NCI-H146 treated with DMSO at 0.1 percent for 48 hours (cell line): ENCODE data around the gene UGDH.
"Not testable (repeated sequence)": the region's sequence is repeated elsewhere in the genome, so short reads cannot be mapped to it uniquely, and the experiment has no call there.

ENCODE experiments used
- DNase-seq: peaks from one replicate; lab custom pipeline; 2025; ENCODE audit not compliant: unreplicated experiment; lab: John Stamatoyannopoulos, UW

Gene UGDH

DNA sequence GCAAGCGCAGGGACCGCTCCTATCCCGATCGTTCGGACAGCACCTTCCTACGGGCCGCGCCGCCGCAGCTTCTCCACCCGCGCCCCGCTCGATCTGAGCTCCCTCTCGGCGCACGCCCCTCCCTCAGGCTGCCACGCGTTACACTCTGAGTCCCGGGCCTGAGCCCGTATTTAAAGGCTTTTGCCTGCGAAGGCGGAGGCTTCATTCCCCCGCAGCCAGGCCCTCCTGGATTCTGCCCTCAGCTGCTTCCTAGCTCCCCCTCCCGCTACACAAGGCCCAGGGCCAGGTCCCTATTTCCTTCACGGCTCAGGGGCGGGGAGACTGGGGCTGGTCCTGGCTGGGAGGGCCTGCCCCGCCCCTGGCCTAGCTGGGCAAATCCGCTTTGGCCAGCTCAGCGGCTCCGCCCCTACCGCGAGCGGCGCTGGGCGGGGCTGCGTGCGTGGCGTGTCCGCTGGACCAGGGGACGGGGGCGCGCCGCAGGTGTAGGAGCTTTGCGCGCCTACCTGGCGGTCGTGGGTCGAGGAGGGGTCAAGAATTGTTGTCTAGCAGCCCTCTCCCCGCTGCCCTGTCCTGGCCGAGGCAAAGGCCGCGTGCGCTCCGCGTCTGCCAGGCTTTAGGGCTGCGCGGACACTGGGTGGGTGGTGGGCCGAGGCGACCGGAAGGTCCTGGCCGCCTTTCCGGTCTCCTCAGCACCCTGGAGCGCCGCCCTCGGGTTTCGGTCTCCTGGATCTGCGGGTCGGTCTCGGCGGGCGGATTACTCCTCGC lies at the start of gene UGDH:
TSS of gene UGDH (minus strand) at position 144 of the 765 bp plus-strand sequence. CDS start 5,927 bp downstream, outside the sequence.
- DNase-seq, result peak; percentile 91

DNA sequence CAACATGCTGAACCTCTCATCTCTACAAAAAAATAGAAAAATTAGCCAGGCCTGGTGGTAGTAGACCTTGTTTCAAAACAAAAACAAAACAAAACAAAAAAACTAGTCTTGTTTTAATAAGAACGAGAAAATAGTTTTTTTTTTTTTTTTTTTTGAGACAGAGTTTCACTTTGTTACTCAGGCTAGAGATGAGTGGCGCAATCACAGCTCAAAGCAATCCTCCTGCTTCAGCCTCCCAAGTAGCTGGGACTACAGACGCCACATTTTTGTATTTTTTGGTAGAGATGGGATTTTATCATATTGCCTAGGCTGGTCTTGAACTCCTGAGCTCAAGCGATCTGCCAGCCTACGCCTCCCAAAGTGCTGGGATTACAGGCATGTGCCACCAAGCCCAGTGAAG lies 47.7 kb upstream of the UGDH start:
- DNase-seq, result no peak

DNA sequence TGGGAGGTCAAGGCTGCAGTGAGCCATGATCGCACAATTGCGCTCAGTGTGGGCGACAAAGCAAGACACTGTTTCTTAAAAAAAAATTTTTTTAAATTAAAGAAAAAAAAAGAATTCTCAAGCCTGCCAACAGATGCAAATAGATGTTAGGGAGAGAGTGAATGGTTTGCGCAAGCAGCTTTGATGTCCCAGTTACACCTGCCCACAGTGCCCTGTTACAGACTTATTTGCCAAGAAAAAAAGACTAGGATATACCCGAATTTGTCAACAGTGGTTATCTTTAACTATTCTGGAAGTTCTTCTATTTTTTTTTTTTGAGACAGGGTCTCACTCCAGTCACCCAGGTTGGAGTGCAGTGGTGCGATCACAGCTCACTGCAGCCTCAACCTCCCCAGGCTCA lies 44.3 kb upstream of the UGDH start:
- DNase-seq, result no peak

DNA sequence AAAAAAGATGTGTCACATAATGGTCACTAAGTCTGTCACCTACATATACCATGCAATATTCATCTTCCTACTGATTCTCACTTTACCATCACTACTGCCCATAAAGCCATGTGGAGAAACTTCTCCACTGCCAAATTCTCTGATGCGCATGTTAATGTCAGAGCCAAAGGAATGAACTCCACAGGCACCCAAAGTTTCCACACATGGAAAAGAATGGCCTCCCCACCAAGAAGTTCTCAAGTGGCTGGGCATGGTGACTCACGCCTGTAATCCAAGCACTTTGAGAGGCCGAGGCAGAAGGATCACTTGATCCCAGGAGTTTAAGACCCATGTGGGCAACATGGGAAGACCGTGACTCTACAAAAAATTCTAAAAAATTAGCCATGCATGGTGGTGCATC lies 43.8 kb upstream of the UGDH start:
- DNase-seq, result no peak

DNA sequence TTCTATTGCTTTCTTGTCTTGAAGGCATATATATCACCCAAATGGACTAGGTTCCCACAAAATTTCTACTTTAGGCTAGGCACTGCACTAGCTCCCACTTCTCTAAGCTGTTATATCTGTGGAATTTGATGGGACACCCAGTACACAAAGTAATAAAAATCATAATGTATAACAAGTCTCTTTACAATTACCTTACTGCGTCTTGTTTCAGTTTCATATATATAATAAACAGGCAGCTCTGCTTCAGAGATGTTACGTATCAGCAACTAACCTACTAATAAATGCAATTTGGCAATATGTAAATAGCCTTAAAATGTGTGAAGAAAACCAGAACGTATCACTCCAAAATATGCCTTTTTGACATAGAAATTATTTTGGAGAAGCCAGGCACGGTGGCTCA lies 42.0 kb upstream of the UGDH start:
- no peak for DNase-seq

DNA sequence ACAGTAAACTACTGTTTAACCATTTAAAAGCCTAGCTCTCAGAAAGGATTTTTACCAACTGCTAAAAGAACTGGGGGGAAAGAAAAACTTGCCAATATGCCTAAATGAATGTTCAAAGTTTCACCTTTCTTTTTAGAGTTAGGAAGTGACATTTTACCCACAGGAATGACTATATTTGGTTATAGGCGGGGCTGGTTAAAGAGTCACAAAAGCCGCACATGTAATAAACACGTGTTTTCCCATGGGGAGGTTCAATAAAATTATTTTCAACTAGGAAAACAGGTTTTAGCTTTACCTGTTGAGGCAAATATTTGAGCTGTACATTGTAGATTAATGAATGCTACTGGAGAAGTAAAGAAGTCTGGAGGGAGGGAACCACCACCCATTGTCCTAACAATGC lies 41.6 kb upstream of the UGDH start:
- DNase-seq, result no peak

DNA sequence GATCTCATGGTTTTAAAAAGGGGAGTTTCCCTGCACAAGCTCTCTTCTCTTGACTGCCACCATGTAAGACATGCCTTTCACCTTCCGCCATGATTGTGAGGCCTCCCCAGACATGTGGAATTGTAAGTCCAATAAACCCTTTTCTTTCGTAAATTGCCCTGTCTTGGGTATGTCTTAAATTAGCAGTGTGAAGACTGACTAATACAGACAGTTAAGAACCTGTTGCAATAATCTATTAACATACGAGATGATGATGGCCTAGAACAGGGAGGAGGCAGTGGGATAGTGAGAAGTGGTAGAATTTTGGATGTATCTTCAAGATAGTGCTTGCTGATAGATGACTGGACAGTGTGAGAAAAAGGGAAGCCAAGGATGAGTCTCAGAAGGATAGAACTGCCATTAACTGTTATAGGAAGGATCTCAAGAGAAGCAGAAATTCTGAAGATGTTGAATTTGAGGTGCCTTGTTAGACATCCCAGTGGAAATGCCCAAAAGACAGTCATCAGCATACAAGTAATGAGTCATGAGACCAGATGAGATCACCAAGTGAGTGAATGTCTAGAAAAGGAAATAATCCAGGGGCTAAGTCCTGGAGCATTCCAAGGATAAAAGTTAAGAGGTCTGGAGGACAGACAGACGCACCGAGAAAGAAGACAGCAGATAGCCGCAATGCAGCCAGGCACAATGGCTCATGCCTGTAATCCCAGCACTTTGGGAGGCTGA lies 38.8 kb upstream of the UGDH start:
- no peak for DNase-seq

DNA sequence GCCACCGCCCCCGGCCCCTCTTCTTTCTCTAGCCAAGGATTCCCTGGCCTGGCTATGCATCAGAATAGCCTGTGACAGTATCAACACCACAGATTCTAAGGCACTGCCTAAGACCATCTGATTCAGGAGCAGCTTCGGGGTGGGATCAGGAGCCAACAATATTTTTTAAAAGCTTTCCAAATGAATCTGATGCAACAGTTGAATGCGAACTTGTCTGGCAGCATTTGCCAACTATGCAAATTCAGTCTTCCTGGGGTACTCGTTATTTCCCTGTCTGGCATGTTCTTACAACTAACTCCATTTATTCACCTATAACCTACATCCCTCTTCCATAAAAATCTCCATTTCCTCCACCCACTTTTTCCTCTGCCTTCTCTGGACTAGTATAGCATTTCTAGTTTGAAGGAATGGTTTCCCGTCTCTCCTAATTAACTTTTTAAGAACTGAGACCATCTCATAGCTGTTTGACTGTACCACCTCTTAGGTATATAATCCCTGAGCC lies 36.2 kb upstream of the UGDH start:
- DNase-seq, result no peak

DNA sequence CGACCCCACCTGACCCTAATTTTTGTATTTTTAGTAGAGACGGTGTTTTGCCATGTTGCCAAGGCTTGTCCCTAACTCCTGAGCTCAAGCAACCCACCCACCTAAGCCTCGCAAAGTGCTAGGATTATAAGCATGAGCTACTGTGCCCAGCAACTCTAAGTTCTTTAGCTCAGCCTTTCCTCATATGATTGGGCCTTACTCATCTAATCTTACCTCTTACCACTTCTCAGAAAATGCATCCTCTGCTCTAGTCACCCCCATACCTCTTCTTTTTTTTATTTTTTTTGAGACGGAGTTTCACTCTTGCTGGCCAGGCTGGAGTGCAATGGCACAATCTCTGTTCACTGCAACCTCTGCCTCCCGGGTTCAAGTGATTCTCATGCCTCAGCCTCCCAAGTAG lies 35.6 kb upstream of the UGDH start:
- DNase-seq, result no peak

DNA sequence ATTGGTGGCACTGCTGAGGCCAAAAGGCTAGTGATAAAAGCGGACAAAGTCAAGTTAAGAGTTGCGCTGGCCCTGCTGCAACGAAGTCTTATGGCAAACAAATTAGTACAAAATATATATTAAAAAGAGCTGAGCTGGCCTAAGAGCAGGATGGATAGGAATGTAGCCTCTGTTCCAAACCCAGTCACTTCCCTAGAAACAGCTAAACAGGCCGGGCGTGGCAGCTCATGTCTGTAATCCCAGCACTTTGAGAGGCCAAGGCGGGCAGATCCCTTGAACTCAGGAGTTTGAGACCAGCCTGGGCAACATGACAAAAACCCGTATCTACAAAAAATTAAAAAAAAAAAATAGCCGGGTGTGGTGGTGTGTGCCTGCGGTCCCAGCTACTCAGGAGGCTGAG lies 32.4 kb upstream of the UGDH start:
- no peak for DNase-seq

DNA sequence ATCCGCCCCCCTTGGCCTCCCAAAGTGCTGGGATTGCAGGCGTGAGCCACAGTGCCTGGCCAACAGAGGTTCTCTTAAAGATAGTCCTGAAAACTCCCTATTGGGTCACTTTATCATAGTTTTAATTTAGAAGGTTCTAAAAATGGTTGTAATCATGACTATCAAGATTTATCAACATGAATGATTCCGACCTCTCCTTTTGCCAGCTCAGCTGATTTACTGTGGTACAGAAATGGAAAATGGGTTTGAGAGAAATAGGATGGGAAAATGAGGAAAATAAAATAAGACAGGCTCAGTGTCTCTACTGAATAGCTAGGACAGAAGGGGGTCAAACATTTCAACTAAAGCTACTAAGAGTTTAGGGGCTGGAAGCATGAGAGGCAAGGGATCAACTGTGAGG lies 28.2 kb upstream of the UGDH start:
- DNase-seq, result no peak

DNA sequence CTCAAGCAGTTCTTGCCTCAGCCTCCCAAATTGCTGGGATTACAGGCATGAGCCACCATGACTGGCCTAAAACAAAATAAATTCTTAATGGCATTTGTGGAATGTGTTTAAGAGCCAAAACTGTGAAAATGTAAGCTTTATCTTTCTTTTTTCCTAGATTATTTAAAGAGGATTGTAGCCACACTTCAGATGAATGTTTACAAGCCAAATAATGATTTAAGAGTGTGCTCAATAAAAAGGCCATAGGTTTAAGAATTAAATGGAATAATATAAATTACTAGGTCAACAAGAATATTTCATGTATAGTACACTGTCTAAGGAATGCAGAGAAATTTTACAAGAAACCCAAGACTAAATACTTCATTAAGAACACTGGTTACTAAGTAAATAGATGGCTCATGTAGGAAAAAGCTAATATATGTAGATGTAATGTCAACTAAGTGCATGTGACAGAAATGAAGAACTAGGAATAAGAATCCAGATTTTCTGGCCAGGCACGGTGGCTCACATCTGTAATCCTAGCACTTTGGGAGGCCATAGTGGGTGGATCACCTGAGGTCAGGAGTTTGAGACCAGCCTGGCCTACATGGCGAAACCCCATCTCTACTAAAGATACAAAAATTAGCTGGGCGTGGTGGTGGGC lies 21.3 kb upstream of the UGDH start:
- DNase-seq, result no peak

DNA sequence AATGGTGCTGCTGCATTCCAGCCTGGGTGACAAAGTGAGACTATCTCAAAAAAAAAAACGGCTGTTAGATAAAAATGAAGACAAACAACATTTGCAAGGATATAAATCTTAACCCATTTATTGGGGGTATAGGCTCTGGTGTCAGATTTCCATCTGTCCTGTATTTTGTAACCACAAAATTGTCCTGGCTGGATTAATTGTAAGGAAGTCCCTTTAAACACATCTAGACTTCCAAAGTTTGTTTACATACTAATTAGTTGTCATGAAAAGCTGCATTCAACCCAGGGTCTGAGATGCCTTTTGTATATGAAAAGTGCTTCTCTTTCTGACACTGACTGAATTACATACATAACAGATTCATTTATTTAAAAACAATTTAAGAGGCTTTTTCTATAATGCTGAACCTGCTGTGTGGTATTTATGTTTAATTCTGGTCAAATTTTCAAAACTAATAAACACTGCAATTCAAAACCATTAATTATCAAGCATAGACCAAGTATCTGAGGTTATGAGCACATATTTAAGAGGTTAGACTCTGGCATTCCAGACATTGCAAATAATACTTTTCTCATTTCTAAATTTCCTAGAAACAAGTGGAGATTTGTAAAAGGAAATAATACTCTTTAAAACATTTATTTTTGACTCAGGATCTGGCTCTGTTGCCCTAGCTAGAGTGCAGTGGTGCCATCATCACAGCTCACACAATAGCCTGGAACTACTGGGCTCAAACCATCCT lies 17.5 kb upstream of the UGDH start:
- peak; percentile 93 for DNase-seq

DNA sequence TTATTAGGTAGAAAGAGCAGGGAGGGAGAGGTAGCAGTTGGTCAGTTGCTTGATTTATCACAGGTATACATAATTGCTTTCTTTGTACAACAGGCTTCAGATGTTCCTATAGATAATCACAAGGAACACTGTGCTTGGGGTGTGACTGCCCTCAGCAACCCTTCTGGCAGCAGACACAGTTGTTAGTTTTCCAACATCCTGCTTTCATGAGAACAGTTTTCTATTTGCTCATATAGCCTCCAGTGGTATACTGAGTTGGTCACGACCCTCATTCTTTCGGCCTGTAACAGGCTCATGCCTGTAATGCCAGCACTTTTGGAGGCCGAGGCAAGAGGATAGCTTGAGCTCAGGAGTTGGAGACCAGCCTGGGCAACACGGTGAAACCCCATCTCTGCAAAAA lies 16.8 kb upstream of the UGDH start:
- DNase-seq, result not testable (repeated sequence)

DNA sequence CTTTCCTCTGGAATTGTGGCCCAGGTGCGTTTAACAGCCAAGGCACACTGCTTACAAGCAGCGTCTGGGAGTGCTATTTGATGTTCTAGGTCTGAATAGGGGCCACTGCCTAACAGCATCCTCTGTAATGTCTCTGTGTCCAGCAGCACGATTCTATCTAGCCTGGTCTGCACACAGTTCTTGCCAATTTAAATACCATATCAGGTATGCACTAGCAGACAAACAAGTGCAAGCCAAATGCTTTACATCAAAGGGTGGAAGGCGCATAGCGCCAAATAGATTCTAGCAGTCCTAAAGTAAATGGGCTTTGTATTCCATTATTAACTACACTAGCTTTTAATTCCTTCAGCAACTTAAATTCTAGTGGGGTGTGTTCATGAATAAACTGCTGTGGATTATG lies 15.8 kb upstream of the UGDH start:
- DNase-seq, result no peak

DNA sequence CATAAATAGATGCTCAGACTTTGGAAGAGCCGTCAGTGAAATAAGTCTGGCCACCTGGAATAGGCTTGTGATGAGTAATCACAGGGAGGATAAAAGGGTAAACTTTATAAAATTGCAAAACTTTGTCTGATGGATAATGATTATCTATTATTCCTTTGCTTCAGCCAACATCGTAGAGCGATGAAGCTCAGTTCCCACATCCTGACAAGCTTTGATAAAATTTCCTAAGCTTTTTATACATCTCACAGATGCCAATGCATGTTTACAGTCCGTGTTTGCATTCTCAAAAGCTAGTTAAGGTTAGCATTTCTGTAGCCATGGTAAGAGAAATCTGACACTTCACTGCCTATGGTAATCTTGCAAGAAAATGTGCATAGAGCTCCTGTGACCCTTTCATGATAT lies 15.4 kb upstream of the UGDH start:
- DNase-seq, result no peak

DNA sequence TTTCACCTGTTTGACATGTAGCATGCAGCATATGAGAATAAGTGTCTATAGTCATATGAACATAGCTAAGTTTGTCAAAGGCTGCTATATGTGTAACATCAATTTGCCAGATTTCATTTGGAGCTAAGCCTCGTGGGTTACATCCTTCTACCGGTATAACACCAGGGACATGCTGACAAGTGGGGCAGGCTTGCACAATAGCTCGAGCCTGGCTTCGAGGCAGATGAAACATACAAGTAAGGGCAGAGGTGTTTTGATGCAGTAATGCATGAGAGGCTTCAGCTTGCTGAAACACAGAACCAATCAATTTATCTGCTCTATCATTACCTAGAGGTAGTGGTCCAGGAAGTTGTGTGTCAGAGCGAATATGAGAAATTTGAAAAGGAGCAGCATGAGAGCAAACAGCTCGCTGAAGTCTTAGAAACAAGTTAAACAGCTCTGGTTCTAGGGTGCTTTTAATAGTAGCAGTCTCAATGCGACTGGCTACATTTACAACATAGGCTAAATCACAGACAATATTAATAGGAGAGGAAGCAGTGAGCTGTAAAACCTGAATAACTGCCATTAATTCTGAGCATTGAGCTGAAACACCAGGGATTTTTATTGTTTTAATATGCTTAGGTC lies 14.9 kb upstream of the UGDH start:
- no peak for DNase-seq

DNA sequence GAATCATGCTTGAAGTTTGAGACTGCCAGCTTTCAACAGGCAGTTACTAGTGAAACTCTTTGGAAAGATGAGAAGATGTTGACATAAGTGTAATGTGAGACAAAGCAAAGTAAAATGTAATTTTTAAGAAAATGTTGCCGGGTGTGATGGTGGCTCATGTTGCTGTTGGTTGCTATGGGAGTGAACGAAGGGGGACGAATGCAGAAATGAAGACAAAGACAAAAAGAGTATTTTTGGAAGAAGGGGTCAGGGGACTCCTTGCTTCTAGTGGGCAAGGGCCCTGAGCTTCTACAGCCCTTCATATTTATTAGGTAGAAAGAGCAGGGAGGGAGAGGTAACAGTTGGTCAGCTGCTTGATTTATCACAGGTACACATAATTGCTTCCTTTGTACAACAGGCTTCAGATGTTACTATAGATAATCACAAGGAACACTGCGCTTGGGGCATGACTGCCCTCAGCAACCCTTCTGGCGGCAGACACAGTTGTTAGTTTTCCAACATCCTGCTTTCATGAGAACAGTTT lies 11.9 kb upstream of the UGDH start:
- DNase-seq, result no peak

DNA sequence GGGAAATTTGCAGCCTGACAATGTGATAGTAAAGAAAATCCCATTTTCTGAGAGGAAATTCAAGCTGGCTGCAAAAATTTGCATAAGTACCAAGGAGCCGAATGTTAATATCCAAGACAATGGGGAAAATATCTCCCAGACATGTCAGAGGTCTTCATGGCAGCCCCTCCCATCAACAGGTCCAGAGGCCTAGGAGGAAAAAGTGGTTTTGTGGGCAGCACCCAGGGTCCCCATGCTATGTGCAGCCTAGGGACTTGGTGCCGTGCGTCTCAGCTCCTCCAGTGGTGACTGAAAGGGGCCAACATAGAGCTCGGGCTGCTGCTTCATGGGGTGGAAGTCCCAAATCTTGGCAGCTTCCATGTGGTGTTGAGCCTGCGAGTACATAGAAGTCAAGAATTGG lies 6.3 kb upstream of the UGDH start:
- no peak for DNase-seq

DNA sequence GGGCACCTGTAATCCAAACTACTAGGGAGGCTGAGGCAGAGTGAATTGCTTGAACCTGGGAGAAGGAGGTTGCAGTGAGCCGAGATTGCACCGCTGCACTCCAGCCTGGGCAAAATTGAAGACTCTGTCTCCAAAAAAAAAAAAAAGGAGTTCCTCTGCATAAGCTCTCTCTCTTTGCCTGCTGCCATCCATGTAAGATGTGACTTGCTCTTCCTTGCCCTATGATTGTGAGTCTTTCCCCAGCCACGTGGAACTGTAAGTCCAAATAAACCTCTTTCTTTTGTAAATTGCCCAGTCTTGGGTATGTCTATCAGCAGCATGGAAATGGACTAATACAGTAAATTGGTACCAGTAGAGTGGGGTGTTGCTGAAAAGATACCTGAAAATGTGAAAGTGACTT lies 5.0 kb upstream of the UGDH start:
- DNase-seq, result not testable (repeated sequence)

DNA sequence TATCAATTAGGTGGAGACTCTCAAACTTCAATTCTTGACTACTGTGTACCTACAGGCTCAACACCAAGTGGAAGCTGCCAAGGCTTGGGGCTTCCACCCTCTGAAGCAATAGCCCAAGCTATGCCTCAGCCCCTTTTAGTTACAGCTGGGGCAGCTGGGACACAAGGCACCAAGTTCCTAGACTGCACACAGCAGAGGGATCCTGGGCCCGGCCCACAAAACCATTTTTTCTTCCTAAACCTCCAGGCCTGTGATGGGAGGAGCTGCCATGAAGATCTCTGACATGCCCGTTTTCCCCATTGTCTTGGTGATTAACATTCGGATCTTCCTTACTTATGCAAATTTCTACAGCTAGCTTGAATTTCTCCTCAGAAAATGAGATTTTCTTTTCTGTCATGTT lies 3.4 kb upstream of the UGDH start:
- no peak for DNase-seq
